NCI-H2227 (cell line): Measurements from ENCODE around the gene P2RX6.
"Not testable (repeated sequence)": the region's sequence is repeated elsewhere in the genome, so short reads cannot be mapped to it uniquely, and the experiment has no call there.

Experiments used
- DNase-seq: peaks from one replicate; lab custom pipeline; 2025; ENCODE audit not compliant: unreplicated experiment; lab: John Stamatoyannopoulos, UW

P2RX6 gene

DNA sequence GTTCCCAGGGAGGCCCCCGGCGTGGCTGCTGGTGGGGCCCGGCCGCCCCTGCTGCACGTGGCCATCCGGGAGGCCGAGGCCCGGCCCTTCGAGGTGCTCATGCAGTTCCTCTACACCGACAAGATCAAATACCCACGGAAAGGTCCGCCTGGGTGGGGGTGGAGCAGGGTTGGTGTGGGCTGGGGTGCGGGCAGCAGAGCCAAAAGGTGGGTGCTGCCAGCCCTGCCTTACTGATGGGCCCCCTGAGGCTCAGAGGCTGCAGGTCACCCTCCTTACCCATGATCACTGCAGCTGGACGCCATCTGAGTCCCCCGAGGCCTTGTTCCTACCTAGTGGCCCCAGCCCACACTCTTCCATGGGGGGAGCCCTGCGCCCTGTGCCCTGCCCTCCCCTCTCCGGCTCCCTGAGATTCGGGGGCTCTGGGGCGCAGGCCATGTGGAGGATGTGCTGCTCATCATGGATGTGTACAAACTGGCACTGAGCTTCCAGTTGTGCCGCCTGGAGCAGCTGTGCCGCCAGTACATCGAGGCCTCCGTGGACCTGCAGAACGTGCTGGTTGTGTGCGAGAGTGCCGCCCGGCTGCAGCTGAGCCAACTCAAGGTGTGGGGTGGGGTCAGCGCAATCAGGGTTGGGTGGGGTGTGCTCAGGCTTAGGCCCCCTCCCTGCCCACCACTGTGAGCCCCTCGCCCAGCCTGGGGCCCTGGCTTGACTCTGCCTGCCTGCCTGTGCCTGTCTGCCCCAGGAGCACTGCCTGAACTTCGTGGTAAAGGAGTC lies 20.6 kb upstream of the P2RX6 start:
- no peak for DNase-seq

DNA sequence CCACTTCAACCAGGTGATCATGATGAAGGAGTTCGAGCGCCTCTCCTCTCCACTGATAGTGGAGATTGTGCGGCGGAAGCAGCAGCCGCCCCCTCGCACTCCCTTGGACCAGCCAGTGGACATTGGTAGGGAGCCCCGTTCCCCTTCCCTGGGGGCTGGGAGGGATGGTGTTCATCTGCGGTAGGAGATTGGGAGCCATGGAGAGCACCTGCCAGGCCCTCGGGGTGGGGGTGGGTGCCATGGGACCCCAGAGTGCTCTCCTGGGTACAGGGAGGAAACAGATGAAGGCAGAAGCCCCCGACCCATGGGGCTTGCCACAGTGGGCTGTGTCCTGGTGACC lies 20.1 kb upstream of the P2RX6 start:
- DNase-seq: no peak

- DNase-seq: no peak
These were observed 19.5 kb upstream of the P2RX6 start for GRCh38 chr22:20995329-20996030.

GRCh38 chr22:20996031-20996410 lies 18.9 kb upstream of the P2RX6 start:
- DNase-seq: no peak

GRCh38 chr22:20996598-20997535 lies 18.1 kb upstream of the P2RX6 start:
- DNase-seq: no peak

- DNase-seq: no peak
These were observed 17.3 kb upstream of the P2RX6 start for GRCh38 chr22:20997536-20998257.

DNA sequence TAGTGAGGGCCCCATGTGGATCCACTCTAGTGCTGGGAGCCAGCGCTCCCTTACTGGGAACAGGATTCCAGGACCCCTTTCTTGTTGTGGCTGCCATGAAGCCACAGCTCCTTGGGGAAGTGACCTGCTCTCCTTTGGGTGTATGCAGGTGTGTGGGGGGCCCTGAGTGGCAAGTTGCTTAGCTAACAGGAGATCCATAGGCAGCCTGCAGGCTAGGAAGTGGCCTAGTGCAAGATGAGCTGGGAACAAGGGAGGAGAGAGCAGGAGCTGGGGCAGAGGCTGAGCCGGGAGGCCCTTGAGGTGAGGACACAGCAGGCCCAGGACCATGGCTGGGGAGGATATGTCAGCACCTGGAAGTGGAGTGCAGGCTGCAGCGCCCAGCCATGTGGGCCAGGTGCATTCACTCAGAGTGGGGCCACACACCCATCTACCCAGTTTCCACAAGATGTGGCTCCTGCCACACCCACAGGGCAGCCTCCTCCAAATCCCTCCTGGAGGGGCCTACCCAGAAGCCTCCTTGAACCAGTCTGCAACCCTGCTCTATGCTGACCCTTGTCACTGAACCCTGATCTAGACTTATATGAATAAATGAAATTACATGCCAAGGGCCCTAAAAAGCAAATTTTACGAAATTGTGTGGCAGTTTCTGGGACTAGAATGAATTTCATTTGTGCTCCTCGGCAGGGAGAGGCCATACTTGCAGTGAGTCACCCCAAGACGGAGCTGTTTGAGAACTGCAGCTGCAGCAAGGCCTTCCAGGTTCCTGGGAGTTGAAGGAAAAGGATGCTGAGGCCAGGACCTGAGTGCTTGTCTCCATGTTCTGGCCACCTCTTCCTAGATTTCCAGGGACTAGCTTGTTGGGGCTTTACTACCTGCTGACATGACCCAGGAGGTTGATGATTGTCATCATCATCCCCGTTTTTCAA lies 16.3 kb upstream of the P2RX6 start:
- DNase-seq: no peak

DNA sequence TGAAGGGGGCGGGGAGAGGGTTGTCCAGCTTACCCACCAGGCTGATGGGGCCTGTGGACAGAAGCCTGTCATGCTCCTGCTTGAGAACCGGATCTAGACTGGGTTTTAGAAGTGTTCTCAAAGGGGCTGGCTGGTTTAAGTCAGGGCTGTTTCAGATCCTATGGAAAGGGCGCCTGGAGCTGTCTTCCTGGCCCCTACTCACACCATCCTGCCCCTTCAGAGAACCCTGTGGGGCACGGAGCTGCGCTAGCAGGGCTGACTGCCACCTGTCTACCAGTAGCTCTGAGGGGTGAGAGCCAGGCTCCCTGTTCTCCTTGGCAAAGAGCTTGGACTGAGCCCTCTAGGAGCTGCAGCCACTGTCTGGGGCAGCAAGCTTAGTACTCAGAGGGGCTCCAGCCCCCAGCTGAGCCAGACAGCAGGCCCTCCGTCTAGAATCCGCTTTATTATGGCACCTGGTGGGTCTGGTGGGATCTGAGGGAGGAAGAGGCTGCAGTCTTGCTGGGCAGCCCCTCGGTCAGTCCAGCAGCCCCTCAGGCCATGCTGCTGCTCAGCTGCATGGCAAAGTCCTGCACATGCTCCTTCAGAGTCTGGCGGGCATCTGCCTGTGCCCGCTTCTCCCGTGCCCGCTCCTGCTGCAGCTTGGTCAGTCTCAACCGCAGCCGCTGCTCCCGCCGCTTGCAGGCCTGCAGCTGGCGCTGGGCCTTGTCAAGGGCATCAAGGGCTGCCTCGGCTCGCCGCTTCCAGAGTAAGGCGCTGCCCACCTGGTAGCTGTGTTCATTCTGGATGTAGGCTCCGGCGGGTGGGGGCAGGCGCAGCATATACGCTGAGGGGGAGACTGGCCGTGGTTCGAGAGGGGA lies 15.4 kb upstream of the P2RX6 start:
- no peak for DNase-seq

GRCh38 chr22:21000207-21000986 lies 14.6 kb upstream of the P2RX6 start:
- DNase-seq: peak; percentile 41

GRCh38 chr22:21000987-21001600 lies 13.9 kb upstream of the P2RX6 start:
- peak; percentile 61 for DNase-seq

DNA sequence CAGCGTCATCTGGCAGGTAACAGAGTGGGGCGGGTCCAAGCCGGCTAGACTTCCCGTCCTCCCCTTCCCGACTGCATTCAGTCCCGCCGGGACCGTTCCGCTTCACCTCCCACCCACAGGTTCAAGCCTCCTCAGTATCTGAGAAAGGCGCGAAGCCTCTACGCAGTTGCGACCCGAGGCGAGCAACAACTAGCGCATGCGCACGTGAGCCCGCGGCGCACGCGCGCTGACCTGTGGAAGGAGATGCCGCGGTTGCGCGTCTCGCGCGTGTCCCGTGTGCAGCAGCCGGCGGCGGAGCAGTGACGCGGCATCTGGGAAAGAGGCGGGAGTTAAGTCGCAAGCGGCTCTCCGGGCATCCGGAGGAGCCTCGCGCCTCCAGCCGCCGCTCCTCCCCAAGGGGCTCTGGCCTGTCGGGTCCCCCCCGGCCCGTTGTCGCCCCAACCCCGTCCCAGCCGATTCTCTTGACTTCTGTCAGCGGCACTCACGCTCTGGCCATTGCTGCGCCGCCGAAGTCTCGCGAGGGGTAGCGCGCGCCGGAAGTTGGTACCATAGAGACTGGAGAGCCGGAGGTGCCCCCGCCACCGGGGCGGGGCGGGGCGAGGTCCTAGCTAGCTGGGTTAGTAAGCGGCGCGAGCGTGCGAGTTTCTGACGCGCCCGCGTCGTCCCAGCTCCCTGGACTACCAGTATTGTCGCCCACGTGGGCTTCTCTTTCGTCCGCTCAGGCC lies 13.2 kb upstream of the P2RX6 start, which contains the start of gene THAP7:
TSS of gene THAP7 (minus strand) at position 518 of the 725 bp plus-strand sequence. CDS start at position 311, 207 bp downstream.
- DNase-seq: peak; percentile 98

DNA sequence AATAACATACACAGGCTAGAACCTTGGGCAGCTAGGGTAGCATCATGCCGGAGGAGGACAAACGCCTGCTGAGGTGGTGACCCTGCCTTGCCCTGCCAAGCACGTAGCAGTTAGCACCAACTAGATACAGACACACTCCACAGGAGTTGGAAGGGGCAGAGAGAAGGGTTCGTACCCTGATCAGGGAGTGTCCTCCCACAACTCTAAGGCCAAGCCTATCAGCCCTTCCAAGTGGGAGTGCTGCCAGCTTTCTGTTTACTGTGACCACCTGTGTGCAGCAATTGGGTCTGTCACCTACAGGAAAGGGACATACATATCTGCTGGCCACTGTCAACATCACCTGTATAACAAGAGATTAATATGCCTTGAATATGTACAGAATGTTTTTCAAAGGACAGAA lies 11.2 kb upstream of the P2RX6 start:
- no peak for DNase-seq

DNA sequence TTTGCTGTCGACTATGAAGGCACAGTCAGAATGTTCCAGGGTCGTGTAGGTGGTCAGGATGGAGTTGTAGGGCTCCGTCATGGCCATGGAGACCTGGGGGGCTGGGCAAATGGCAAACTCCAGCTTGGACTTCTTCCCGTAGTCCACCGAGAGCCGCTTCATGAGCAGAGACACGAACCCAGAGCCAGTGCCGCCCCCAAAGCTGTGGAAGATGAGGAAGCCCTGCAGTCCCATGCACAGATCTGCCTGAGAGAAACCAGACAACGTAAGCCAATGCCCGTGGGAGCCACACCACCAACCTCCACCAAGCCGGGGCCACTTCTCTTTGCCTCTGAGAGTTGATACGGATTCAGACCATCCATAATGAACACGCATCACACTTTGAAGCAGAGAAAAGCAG lies 5.8 kb upstream of the P2RX6 start:
- DNase-seq: not testable (repeated sequence)

DNA sequence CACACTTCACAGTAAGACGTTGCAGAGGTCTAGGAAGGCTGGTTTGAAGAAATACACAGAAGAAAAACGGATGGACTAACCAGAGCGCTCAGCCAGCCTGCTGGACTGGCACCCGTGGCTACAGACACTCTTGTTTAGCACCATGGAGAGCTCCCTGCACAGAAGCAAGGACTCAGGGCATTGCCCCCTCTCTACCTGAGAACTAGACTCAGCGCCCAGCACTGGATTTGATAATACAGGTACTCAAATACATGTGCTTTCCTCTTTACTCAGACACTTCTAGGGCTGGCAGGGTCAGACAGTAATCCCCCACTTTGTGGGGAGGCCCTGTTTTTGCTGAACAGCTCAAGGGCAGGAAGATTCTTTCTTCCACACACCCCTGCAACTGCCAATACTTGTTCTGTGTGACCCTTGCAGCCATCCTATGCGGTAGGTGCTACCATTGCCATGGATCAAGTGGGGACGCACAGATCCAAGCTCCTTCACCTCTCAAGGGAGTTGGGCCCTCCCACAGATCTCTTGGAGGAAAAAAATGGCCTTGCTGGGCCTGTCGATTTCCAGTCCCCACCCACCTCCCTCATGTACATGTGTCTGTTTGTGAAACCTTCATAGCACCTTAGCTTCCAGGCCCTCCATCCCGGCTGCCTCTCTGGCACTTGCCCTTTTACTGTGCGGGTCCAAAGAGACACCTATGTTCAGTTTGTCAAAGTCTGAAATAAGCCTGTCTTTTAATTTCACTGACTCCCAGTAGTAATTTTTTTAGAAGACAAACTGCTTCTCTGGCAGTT lies 5.1 kb upstream of the P2RX6 start:
- DNase-seq: no peak

GRCh38 chr22:21010426-21011113 lies 4.4 kb upstream of the P2RX6 start:
- DNase-seq: no peak
